ENCODE measurements around the gene TRAF3.

The TRAF3 gene

DNA sequence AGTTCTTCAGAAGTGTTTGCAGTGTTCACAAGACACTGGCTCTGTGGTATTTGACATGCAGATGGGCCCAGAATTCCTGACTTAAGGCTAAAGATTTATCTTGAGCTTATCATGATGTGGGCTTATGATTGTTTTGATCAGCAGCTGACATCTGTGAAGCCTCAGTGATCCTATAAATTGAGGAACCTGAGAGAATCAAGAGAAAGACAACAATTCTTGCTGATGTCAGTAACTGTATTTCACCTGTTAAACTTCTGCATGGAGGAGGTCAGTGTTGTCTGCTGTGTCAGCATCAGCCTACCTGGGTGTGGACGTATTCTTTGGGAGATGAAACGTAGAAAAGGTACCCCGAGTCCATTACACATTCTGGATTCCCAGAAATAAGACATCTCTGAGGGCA lies 33.3 kb downstream of the TRAF3 start:
- H2AK5ac ChIP-seq (ENCODE audit: low read length): no peak overlapping the region
- H3K4ac ChIP-seq (ENCODE audit: low read depth, low read length): no peak overlapping the region
- H3K4me1 ChIP-seq (ENCODE audit: control insufficient read depth, low read depth, low read length): no peaks in the 10 kb centered on the region
- H2BK5ac ChIP-seq (ENCODE audit: low read length): no peak overlapping the region
- H3K4me3 ChIP-seq (ENCODE audit: low read length): no peak overlapping the region
- no peaks in the 10 kb centered on the region for H3K36me3 ChIP-seq (ENCODE audit: control insufficient read depth, insufficient read depth, low read length)
- DNase-seq: no peak
- no peaks in the 10 kb centered on the region for H3K27me3 ChIP-seq (ENCODE audit: insufficient read depth, low read length, poor library complexity)
- H3K79me1 ChIP-seq (ENCODE audit: low read length): no peaks in the 10 kb centered on the region
- no peak overlapping the region for H3K56ac ChIP-seq (ENCODE audit: low read length)
- H3K79me2 ChIP-seq (ENCODE audit: control insufficient read depth, insufficient read depth, low read length): no peaks in the 10 kb centered on the region
- H3K9ac ChIP-seq (ENCODE audit: low read length): no peak overlapping the region
- no peak overlapping the region for H4K8ac ChIP-seq (ENCODE audit: low read depth, low read length)
- no CpG with 5 or more reads among the region's 3 CpGs for WGBS (ENCODE audit: extremely low coverage, insufficient coverage, low lambda C conversion rate)
- no peak overlapping the region for H2BK120ac ChIP-seq (ENCODE audit: low read depth, low read length)
- no peak overlapping the region for H2BK15ac ChIP-seq (replicated peaks; ENCODE audit: low read depth)
- no peak overlapping the region for H3K23ac ChIP-seq (ENCODE audit: low read length)
- no peak overlapping the region for H4K5ac ChIP-seq (ENCODE audit: low read length)
- no peak overlapping the region for H3K18ac ChIP-seq (ENCODE audit: low read length)
- no peak overlapping the region for H3K27ac ChIP-seq (ENCODE audit: low read depth, low read length)
- H3K4me2 ChIP-seq (ENCODE audit: low read length): no peak overlapping the region

GRCh38 chr14:102811254-102811963 lies 34.2 kb downstream of the TRAF3 start:
- Histone ChIP-seq H3K4me1 (ENCODE audit: control insufficient read depth, low read depth, low read length) (no peaks in the 10 kb centered on the region), H3K27me3 (ENCODE audit: insufficient read depth, low read length, poor library complexity) (no peaks in the 10 kb centered on the region), H3K36me3 (ENCODE audit: control insufficient read depth, insufficient read depth, low read length) (no peaks in the 10 kb centered on the region), H3K4me2 (ENCODE audit: low read length) (no peak overlapping the region), H3K4ac (ENCODE audit: low read depth, low read length) (no peak overlapping the region), H2AK5ac (ENCODE audit: low read length) (no peak overlapping the region), H2BK15ac (replicated peaks; ENCODE audit: low read depth) (no peak overlapping the region), H3K56ac (ENCODE audit: low read length) (no peak overlapping the region), H3K18ac (ENCODE audit: low read length) (no peak overlapping the region), H2BK5ac (ENCODE audit: low read length) (no peak overlapping the region), H3K4me3 (ENCODE audit: low read length) (no peak overlapping the region), H3K27ac (ENCODE audit: low read depth, low read length) (no peak overlapping the region), H4K8ac (ENCODE audit: low read depth, low read length) (no peak overlapping the region), H3K23ac (ENCODE audit: low read length) (no peak overlapping the region), H3K9ac (ENCODE audit: low read length) (no peak overlapping the region), H3K79me1 (ENCODE audit: low read length) (no peaks in the 10 kb centered on the region), H2BK120ac (ENCODE audit: low read depth, low read length) (no peak overlapping the region), H3K79me2 (ENCODE audit: control insufficient read depth, insufficient read depth, low read length) (no peaks in the 10 kb centered on the region), H4K5ac (ENCODE audit: low read length) (no peak overlapping the region)
- no CpG with 5 or more reads among the region's 12 CpGs for WGBS (ENCODE audit: extremely low coverage, insufficient coverage, low lambda C conversion rate)
- no peak for DNase-seq

- Histone ChIP-seq H3K27ac (ENCODE audit: low read depth, low read length) (no peak overlapping the region), H3K4me1 (ENCODE audit: control insufficient read depth, low read depth, low read length) (no peaks in the 10 kb centered on the region), H2BK120ac (ENCODE audit: low read depth, low read length) (no peak overlapping the region), H3K56ac (ENCODE audit: low read length) (no peak overlapping the region), H2AK5ac (ENCODE audit: low read length) (no peak overlapping the region), H3K79me2 (ENCODE audit: control insufficient read depth, insufficient read depth, low read length) (no peaks in the 10 kb centered on the region), H3K4ac (ENCODE audit: low read depth, low read length) (no peak overlapping the region), H3K9ac (ENCODE audit: low read length) (no peak overlapping the region), H3K4me2 (ENCODE audit: low read length) (no peak overlapping the region), H3K18ac (ENCODE audit: low read length) (no peak overlapping the region), H4K5ac (ENCODE audit: low read length) (no peak overlapping the region), H4K8ac (ENCODE audit: low read depth, low read length) (no peak overlapping the region), H3K79me1 (ENCODE audit: low read length) (no peaks in the 10 kb centered on the region), H2BK15ac (replicated peaks; ENCODE audit: low read depth) (no peak overlapping the region), H3K27me3 (ENCODE audit: insufficient read depth, low read length, poor library complexity) (no peaks in the 10 kb centered on the region), H3K4me3 (ENCODE audit: low read length) (no peak overlapping the region), H3K36me3 (ENCODE audit: control insufficient read depth, insufficient read depth, low read length) (no peaks in the 10 kb centered on the region), H3K23ac (ENCODE audit: low read length) (no peak overlapping the region), H2BK5ac (ENCODE audit: low read length) (no peak overlapping the region)
- no CpG with 5 or more reads among the region's 2 CpGs for WGBS (ENCODE audit: extremely low coverage, insufficient coverage, low lambda C conversion rate)
- no peak for DNase-seq
These were observed 34.7 kb downstream of the TRAF3 start for GRCh38 chr14:102811971-102812370.

GRCh38 chr14:102813691-102814090 lies 36.4 kb downstream of the TRAF3 start:
- H3K36me3 ChIP-seq (ENCODE audit: control insufficient read depth, insufficient read depth, low read length): no peaks in the 10 kb centered on the region
- no peak overlapping the region for H3K23ac ChIP-seq (ENCODE audit: low read length)
- no CpG with 5 or more reads among the region's 5 CpGs for WGBS (ENCODE audit: extremely low coverage, insufficient coverage, low lambda C conversion rate)
- no peak overlapping the region for H3K4me3 ChIP-seq (ENCODE audit: low read length)
- no peaks in the 10 kb centered on the region for H3K79me1 ChIP-seq (ENCODE audit: low read length)
- no peak overlapping the region for H3K27ac ChIP-seq (ENCODE audit: low read depth, low read length)
- no peak for DNase-seq
- H3K18ac ChIP-seq (ENCODE audit: low read length): no peak overlapping the region
- no peak overlapping the region for H2BK120ac ChIP-seq (ENCODE audit: low read depth, low read length)
- H3K4ac ChIP-seq (ENCODE audit: low read depth, low read length): no peak overlapping the region
- H4K5ac ChIP-seq (ENCODE audit: low read length): no peak overlapping the region
- H2AK5ac ChIP-seq (ENCODE audit: low read length): no peak overlapping the region
- H4K8ac ChIP-seq (ENCODE audit: low read depth, low read length): no peak overlapping the region
- H2BK15ac ChIP-seq (replicated peaks; ENCODE audit: low read depth): no peak overlapping the region
- H3K4me1 ChIP-seq (ENCODE audit: control insufficient read depth, low read depth, low read length): no peaks in the 10 kb centered on the region
- no peak overlapping the region for H3K56ac ChIP-seq (ENCODE audit: low read length)
- no peaks in the 10 kb centered on the region for H3K79me2 ChIP-seq (ENCODE audit: control insufficient read depth, insufficient read depth, low read length)
- H3K9ac ChIP-seq (ENCODE audit: low read length): no peak overlapping the region
- H3K27me3 ChIP-seq (ENCODE audit: insufficient read depth, low read length, poor library complexity): no peaks in the 10 kb centered on the region
- no peak overlapping the region for H2BK5ac ChIP-seq (ENCODE audit: low read length)
- no peak overlapping the region for H3K4me2 ChIP-seq (ENCODE audit: low read length)

DNA sequence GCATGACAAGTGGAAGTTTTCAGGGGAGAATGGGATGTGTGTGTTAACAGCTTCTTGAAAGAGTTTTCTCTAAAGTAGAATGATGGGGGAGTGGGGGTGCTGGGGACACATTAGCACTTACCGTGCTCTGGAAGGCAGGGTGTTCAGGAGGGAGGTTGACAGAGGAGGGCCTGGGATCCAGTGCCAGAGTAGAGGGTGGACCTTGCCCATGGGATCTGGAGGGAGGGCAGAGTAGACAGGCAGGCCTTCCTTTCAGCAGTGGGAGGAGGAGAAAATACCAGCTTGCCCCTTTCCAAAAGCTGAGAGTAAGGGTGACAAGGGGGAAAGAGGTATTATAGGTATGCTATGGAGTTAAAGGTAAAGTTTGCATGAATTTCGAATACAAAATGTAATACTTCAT lies 40.1 kb downstream of the TRAF3 start:
- H3K23ac ChIP-seq (ENCODE audit: low read length): no peak overlapping the region
- H4K5ac ChIP-seq (ENCODE audit: low read length): no peak overlapping the region
- H3K4ac ChIP-seq (ENCODE audit: low read depth, low read length): no peak overlapping the region
- no peak overlapping the region for H3K4me3 ChIP-seq (ENCODE audit: low read length)
- H3K36me3 ChIP-seq (ENCODE audit: control insufficient read depth, insufficient read depth, low read length): no peaks in the 10 kb centered on the region
- no peaks in the 10 kb centered on the region for H3K79me2 ChIP-seq (ENCODE audit: control insufficient read depth, insufficient read depth, low read length)
- H3K79me1 ChIP-seq (ENCODE audit: low read length): no peaks in the 10 kb centered on the region
- no peak for DNase-seq
- H2BK120ac ChIP-seq (ENCODE audit: low read depth, low read length): no peak overlapping the region
- H2BK5ac ChIP-seq (ENCODE audit: low read length): no peak overlapping the region
- no peaks in the 10 kb centered on the region for H3K27me3 ChIP-seq (ENCODE audit: insufficient read depth, low read length, poor library complexity)
- H2AK5ac ChIP-seq (ENCODE audit: low read length): no peak overlapping the region
- H3K27ac ChIP-seq (ENCODE audit: low read depth, low read length): no peak overlapping the region
- H3K56ac ChIP-seq (ENCODE audit: low read length): no peak overlapping the region
- WGBS (ENCODE audit: extremely low coverage, insufficient coverage, low lambda C conversion rate): no CpG with 5 or more reads among the region's 2 CpGs
- H3K4me1 ChIP-seq (ENCODE audit: control insufficient read depth, low read depth, low read length): peaks cover 2% of the 10 kb centered on the region
- no peak overlapping the region for H3K4me2 ChIP-seq (ENCODE audit: low read length)
- H3K9ac ChIP-seq (ENCODE audit: low read length): no peak overlapping the region
- H3K18ac ChIP-seq (ENCODE audit: low read length): no peak overlapping the region
- no peak overlapping the region for H4K8ac ChIP-seq (ENCODE audit: low read depth, low read length)
- no peak overlapping the region for H2BK15ac ChIP-seq (replicated peaks; ENCODE audit: low read depth)
